Thyroid gland (tissue), 4 donors: ENCODE results near the gene LNPEP. TPM values are rescaled to one million over a fixed set of nuclear protein-coding genes. Genes with fewer than 3 reads are reported as not detected.
A peak's percentile ranks its signal among the peaks of the same experiment; 100 is the strongest.

Experiments used
- DNase-seq, 2 donors: peaks; one replicate each; pipeline ENCODE4 v3.0.0-alpha.2; 2019
- H3K27ac ChIP-seq, 3 donors: fragments of 200-600 bp; sonication (generic); 1 replicate in 2 of 3; 2 replicates in 1 of 3; pipeline ENCODE4 v1.5.1; 2016 to 2019; ENCODE audit warnings: mild to moderate bottlenecking in 1 of 3, moderate library complexity in 1 of 3
- H3K27me3 ChIP-seq: fragments of 200-600 bp; sonication (generic); one replicate; pipeline ENCODE4 v1.5.1; 2019
- H3K36me3 ChIP-seq, 2 donors: fragments of 200-600 bp; sonication (generic); one replicate each; pipeline ENCODE4 v1.5.1; 2016 to 2019
- H3K4me1 ChIP-seq, 2 donors: fragments of 200-600 bp; sonication (generic); one replicate each; pipeline ENCODE4 v1.5.1; 2017 to 2019
- H3K4me3 ChIP-seq, 3 donors: fragments of 200-600 bp; sonication (generic); replicated peaks in 1 of 3; 1 replicate in 2 of 3; 2 replicates in 1 of 3; pipeline ENCODE4 v1.5.1; 2016; ENCODE audit warnings: mild to moderate bottlenecking in 1 of 3
- H3K9me3 ChIP-seq: fragments of 200-600 bp; sonication (generic); one replicate; pipeline ENCODE4 v1.5.1; 2017
- CTCF ChIP-seq, 6 experiments: fragments of 200-600 bp in 3 of 6; fragments of 450-650 bp in 3 of 6; sonication (generic) in 3 of 6; IDR thresholded peaks; one replicate each; pipeline ENCODE4 v1.5.1; 2016 to 2019; ENCODE audit warnings: antibody characterized with exemption in 6 of 6, mild to moderate bottlenecking in 2 of 6, inconsistent platforms in 1 of 6, moderate library complexity in 1 of 6
- POLR2A ChIP-seq, 2 donors: fragments of 450-650 bp; IDR thresholded peaks; one replicate each; pipeline ENCODE4 v1.6.1; 2017; ENCODE audit warnings: antibody characterized with exemption in 2 of 2, mild to moderate bottlenecking in 2 of 2, moderate library complexity in 1 of 2
- WGBS, 2 donors: methylation state at CpG; one replicate each; pipeline ENCODE4 v1.1.5; 2017; 5-methylcytosine and 5-hydroxymethylcytosine counted together
- intact Hi-C: fragments of 100-400 bp; cut with DNase I; formaldehyde crosslinking; loops from one replicate; pipeline ENCODE4 v1.15.1; 2023
- total RNA-seq, 4 donors: library from RNA; depleted of rRNA; stranded (reverse); fragments of >200 nt; gene quantifications; one replicate each; pipeline ENCODE4 v1.2.3, GENCODE V29; 2016

LNPEP gene
- total RNA-seq, 4 donors from 2014 or later, result 35.0 to 59.9 (median 45.2) TPM

GRCh38 chr5:97071101-97071500, 135.2 kb downstream of the LNPEP start:
- DNase-seq, result peak in 1 of 2 donors; percentile 10
- no peak overlapping the region for H3K4me3 ChIP-seq
- H3K27ac ChIP-seq, result no peak overlapping the region
- 67 to 78% methylated on average over 8 of the region's 8 CpGs for WGBS, 2 donors
- no peaks in the 10 kb centered on the region for H3K9me3 ChIP-seq
- H3K4me1 ChIP-seq, result peaks cover 0 to 8% of the 10 kb centered on the region in 2 donors
- TF ChIP-seq POLR2A (IDR thresholded peaks at IDR 0.05), result no peak
- no peak for TF ChIP-seq CTCF (IDR thresholded peaks at IDR 0.05)
- H3K27me3 ChIP-seq, result no peaks in the 10 kb centered on the region
- no peaks in the 10 kb centered on the region for H3K36me3 ChIP-seq
- intact Hi-C loops, result no loop called here

GRCh38 chr5:97071993-97072392, 136.1 kb downstream of the LNPEP start:
- Histone ChIP-seq H3K27ac (no peak overlapping the region), H3K36me3 (no peaks in the 10 kb centered on the region), H3K9me3 (no peaks in the 10 kb centered on the region), H3K4me3 (no peak overlapping the region), H3K4me1 (peaks cover 0 to 6% of the 10 kb centered on the region in 2 donors), H3K27me3 (no peaks in the 10 kb centered on the region)
- intact Hi-C loops, result no loop called here
- TF ChIP-seq POLR2A (IDR thresholded peaks at IDR 0.05), result no peak
- DNase-seq, result no peak
- WGBS, 2 donors, result 82 to 86% methylated on average over 4 of the region's 4 CpGs

GRCh38 chr5:97072696-97073095, 136.8 kb downstream of the LNPEP start:
- H3K9me3 ChIP-seq, result no peaks in the 10 kb centered on the region
- H3K4me3 ChIP-seq, result no peak overlapping the region
- H3K4me1 ChIP-seq, result peaks cover 0 to 6% of the 10 kb centered on the region in 2 donors
- H3K36me3 ChIP-seq, result no peaks in the 10 kb centered on the region
- no peak overlapping the region for H3K27ac ChIP-seq
- no peaks in the 10 kb centered on the region for H3K27me3 ChIP-seq
- WGBS, 2 donors, result 77 to 81% methylated on average over 2 of the region's 2 CpGs
- no peak for DNase-seq
- intact Hi-C loops, result no loop called here
- TF ChIP-seq CTCF (IDR thresholded peaks at IDR 0.05) (no peak), POLR2A (IDR thresholded peaks at IDR 0.05) (no peak)

- Histone ChIP-seq H3K27ac (no peak overlapping the region), H3K4me1 (peaks cover 0 to 6% of the 10 kb centered on the region in 2 donors), H3K36me3 (no peaks in the 10 kb centered on the region), H3K9me3 (no peaks in the 10 kb centered on the region), H3K27me3 (no peaks in the 10 kb centered on the region), H3K4me3 (no peak overlapping the region)
- TF ChIP-seq CTCF (IDR thresholded peaks at IDR 0.05), result no peak
- no peak for TF ChIP-seq POLR2A (IDR thresholded peaks at IDR 0.05)
- 97 to 100% methylated on average over 2 to 3 of the region's 3 CpGs for WGBS, 2 donors
- no peak for DNase-seq
- intact Hi-C loops, result no loop called here
Measured at GRCh38 chr5:97073420-97073819, 137.5 kb downstream of the LNPEP start.

- Histone ChIP-seq H3K4me1 (peaks cover 0 to 6% of the 10 kb centered on the region in 2 donors), H3K4me3 (no peak overlapping the region), H3K9me3 (no peaks in the 10 kb centered on the region), H3K36me3 (no peaks in the 10 kb centered on the region), H3K27me3 (no peaks in the 10 kb centered on the region), H3K27ac (no peak overlapping the region)
- no peak for TF ChIP-seq POLR2A (IDR thresholded peaks at IDR 0.05)
- no peak for TF ChIP-seq CTCF (IDR thresholded peaks at IDR 0.05)
- 31 to 46% methylated on average over 4 of the region's 4 CpGs for whole genome bisulfite sequencing, 2 donors
- peak in 1 of 2 donors; percentile 9 for DNase-seq
- intact Hi-C loops, result no loop called here
Measured at GRCh38 chr5:97074859-97075489, 139.1 kb downstream of the LNPEP start.
